ENCODE measurements around the gene DGKE. TPM values are rescaled to one million over a fixed set of nuclear protein-coding genes. Genes with fewer than 3 reads are reported as not detected.

DGKE gene
- total RNA-seq, 4 donors from 2014 or later: 7.2 to 21.7 (median 14.7) TPM

DNA sequence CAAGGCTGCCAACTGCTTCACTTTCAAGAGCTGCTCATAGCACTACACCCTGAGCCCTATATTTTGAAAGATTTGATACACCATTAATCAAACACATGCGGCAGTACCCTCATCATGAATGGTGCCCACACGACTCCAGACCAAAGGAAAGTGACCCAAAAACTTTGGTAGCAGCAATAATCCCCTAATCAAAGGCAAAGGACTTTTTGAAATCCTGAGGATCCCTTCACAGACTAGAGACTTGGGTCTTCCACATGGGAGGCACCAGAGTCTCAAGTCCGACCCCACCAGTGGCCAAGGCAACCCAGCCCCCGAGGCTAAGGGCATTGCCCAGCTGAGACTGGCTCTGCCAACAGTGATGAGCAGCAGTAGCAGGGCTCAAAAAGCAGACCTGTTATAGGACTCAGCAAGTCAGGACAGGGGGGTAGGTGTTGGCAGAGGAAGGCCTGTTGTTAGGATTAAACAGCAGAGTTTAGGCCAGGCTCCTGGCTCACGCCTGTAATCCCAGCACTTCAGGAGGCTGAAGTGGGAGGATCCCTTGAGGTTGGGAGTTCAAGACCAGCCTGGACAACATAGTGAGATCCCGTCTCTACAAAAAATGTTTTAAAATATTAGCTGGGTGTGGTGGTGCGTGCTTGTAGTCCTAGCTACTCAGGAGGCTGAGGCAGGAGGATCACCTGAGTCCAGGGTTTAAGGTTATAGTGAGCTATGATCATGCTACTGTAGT, 76.7 kb downstream of the DGKE start:
- no peak for TF ChIP-seq POLR2A (IDR thresholded peaks at IDR 0.05)
- TF ChIP-seq, protein P1, sequence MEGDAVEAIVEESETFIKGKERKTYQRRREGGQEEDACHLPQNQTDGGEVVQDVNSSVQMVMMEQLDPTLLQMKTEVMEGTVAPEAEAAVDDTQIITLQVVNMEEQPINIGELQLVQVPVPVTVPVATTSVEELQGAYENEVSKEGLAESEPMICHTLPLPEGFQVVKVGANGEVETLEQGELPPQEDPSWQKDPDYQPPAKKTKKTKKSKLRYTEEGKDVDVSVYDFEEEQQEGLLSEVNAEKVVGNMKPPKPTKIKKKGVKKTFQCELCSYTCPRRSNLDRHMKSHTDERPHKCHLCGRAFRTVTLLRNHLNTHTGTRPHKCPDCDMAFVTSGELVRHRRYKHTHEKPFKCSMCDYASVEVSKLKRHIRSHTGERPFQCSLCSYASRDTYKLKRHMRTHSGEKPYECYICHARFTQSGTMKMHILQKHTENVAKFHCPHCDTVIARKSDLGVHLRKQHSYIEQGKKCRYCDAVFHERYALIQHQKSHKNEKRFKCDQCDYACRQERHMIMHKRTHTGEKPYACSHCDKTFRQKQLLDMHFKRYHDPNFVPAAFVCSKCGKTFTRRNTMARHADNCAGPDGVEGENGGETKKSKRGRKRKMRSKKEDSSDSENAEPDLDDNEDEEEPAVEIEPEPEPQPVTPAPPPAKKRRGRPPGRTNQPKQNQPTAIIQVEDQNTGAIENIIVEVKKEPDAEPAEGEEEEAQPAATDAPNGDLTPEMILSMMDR (IDR thresholded peaks at IDR 0.05): no peak
- 79 to 87% methylated on average over 7 of the region's 7 CpGs for WGBS, 2 donors
- Histone ChIP-seq H3K4me1 (peaks cover 28 to 51% of the 10 kb centered on the region in 2 donors), H3K36me3 (peaks cover 10 to 19% of the 10 kb centered on the region in 2 donors), H3K4me3 (replicated peaks in 1 of 3) (no peak overlapping the region), H3K9me3 (no peaks in the 10 kb centered on the region), H3K27ac (peak overlapping the region in 2 of 3 donors; percentile 43 to 49), H3K27me3 (no peaks in the 10 kb centered on the region)
- intact Hi-C loops (cut with DNase I): no loop called here
- no peak for DNase-seq

DNA sequence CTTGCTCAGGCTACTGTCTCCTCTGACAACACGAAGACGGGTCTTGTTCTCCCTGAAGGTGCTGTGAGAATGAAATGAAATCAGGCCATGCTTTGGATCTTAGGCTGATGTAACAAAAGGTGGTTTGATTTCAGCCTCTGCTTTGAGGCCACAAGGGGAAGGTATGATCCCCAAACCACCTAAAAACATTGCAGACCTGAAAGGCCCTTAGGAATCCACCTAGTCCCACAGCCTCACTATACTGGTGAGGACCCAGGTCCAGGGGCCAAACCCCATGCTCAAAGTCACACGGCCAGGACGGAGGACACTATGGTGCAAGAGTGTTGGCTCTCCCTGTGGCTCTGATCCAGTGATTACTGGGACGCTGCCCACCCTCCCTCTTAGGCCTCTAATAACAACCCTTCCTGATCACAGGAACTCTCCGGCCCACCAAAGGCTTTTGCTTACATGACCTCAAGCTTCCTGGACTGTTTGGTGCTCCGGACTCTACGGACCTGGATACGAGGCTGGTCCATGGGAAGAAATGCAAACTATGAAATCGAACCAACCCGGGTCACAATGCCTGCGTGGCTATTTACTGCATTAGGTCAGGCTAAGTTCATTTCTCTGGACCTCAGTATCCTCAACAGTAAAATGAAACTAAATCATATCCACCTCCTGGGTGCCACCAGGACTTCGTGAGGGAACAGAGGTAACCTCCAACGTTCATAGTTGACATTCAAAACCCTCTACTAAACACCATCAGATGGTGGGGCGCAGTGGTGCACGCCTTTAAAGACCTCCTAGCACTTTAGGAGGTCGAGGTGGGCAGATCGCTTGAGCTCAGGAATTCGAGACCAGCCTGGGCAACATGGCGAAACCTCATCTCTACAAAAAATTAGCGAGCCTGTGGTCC, 78.4 kb downstream of the DGKE start:
- TF ChIP-seq, protein P1 (IDR thresholded peaks at IDR 0.05): no peak
- TF ChIP-seq POLR2A (IDR thresholded peaks at IDR 0.05): no peak
- 56 to 66% methylated on average over 21 of the region's 21 CpGs for WGBS, 2 donors
- DNase-seq: peak; percentile 45 to 49
- intact Hi-C loops (cut with DNase I): no loop called here
- Histone ChIP-seq H3K4me1 (peaks cover 32 to 58% of the 10 kb centered on the region in 2 donors), H3K36me3 (peaks cover under 1 to 6% of the 10 kb centered on the region in 2 donors), H3K9me3 (no peaks in the 10 kb centered on the region), H3K4me3 (replicated peaks in 1 of 3) (peak overlapping the region in 2 of 3 donors; percentile 72 to 75), H3K27ac (peak overlapping the region; percentile 12 to 96 (median 87)), H3K27me3 (no peaks in the 10 kb centered on the region)

DNA sequence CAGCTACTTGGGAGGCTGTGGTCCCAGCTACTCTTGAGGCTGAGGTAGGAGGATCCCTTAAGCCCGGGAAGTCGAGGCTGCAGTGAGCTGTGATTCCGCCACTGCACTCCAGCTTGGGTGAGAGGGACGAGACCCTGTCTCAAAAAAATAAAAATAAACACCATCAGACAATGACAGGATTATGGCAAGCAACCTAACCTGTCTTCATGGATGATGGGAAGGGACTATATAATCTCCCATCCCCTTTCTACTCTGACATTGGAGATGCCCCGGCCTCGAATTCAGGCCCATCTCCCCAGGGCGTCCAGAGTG, 79.0 kb downstream of the DGKE start:
- H3K9me3 ChIP-seq: no peaks in the 10 kb centered on the region
- no peak for DNase-seq
- H3K4me3 ChIP-seq (replicated peaks in 1 of 3): peak overlapping the region in 2 of 3 donors; percentile 72 to 75
- no peaks in the 10 kb centered on the region for H3K27me3 ChIP-seq
- peaks cover 0 to 3% of the 10 kb centered on the region in 2 donors for H3K36me3 ChIP-seq
- intact Hi-C loops (cut with DNase I): no loop called here
- peak overlapping the region; percentile 12 to 96 (median 87) for H3K27ac ChIP-seq
- peaks cover 32 to 58% of the 10 kb centered on the region in 2 donors for H3K4me1 ChIP-seq
- WGBS, 2 donors: 71% methylated on average over 6 to 7 of the region's 7 CpGs
- TF ChIP-seq, protein P1 (IDR thresholded peaks at IDR 0.05): no peak
- TF ChIP-seq POLR2A (IDR thresholded peaks at IDR 0.05): no peak

DNA sequence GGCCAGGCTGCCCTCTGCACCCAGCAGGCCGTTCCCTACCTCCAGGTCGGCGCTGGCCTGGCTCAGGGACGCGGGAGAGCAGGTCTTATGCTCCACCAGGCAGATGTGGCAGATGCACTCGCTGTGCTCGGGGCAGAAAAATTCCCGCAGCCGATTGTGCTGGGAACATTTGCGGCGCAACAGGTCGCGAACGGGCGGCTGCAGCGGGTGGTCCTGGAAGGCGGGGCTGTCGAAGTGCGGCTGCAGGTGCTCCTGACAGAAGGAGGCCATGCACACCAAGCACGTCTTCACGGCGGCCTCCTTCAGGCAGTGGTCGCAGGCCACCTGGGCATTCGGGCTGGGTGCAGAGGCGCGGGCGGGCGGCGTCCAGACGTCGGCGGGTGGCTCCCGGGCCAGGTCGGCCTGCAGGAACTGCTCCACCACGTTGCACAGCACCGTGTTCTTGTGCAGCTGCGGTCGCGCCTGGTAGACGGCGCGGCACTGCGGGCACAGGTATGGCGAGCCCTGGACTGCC, 79.5 kb downstream of the DGKE start:
- H3K27ac ChIP-seq: peak overlapping the region; percentile 53 to 96 (median 87)
- TF ChIP-seq, protein P1 (IDR thresholded peaks at IDR 0.05): no peak
- TF ChIP-seq POLR2A (IDR thresholded peaks at IDR 0.05): no peak
- H3K4me1 ChIP-seq: peaks cover 32 to 58% of the 10 kb centered on the region in 2 donors
- WGBS, 2 donors: 0% methylated on average over 14 of the region's 44 CpGs; no CpG with 5 or more reads in 1 of the 2 donors
- peaks cover 0 to under 1% of the 10 kb centered on the region in 2 donors for H3K36me3 ChIP-seq
- intact Hi-C loops (cut with DNase I): no loop called here
- H3K9me3 ChIP-seq: no peaks in the 10 kb centered on the region
- H3K27me3 ChIP-seq: no peaks in the 10 kb centered on the region
- DNase-seq: no peak
- H3K4me3 ChIP-seq (replicated peaks in 1 of 3): peak overlapping the region; percentile 72 to 84 (median 75)
